Activated CD4-positive, alpha-beta T cell treated with anti-CD3 and anti-CD28 coated beads for 36 hours (primary cell): Measurements from ENCODE around the gene MRPL17. TPM values are rescaled to one million over a fixed set of nuclear protein-coding genes. Genes with fewer than 3 reads are reported as not detected.
"Not testable (repeated sequence)": the region's sequence is repeated elsewhere in the genome, so short reads cannot be mapped to it uniquely, and the experiment has no call there.

Experiments
- ATAC-seq: fragments of 200-7000 bp; cut with Tn5 transposase; one replicate; pipeline ENCODE4 v1.10.0; 2021; ENCODE audit warnings: mild to moderate bottlenecking, moderate library complexity
- CTCF ChIA-PET: fragments of 350-600 bp; sonication (Branson Sonifier 250); formaldehyde crosslinking; loops from one replicate; lab custom pipeline; 2021; ENCODE audit warnings: antibody characterized with exemption; lab: Charles Lee
- POLR2A ChIA-PET: fragments of 350-600 bp; sonication (Branson Sonifier 250); formaldehyde crosslinking; loops from one replicate; lab custom pipeline; 2021; ENCODE audit warnings: antibody characterized with exemption, inconsistent platforms; lab: Charles Lee
- DNase-seq: peaks from one replicate; pipeline ENCODE4 v3.0.0-alpha.2; 2020
- H3K27ac Mint-ChIP-seq: one replicate; pipeline ENCODE4 v1.8.0; 2021; ENCODE audit warnings: mixed read lengths
- H3K27me3 Mint-ChIP-seq: one replicate; pipeline ENCODE4 v1.8.0; 2021; ENCODE audit warnings: mixed read lengths
- H3K36me3 Mint-ChIP-seq: one replicate; pipeline ENCODE4 v1.8.0; 2021; ENCODE audit warnings: low read depth, mixed read lengths
- H3K4me1 Mint-ChIP-seq: one replicate; pipeline ENCODE4 v1.8.0; 2021; ENCODE audit warnings: mixed read lengths
- H3K4me3 Mint-ChIP-seq: one replicate; pipeline ENCODE4 v1.8.0; 2021; ENCODE audit warnings: mild to moderate bottlenecking, moderate library complexity, mixed read lengths
- H3K9me3 Mint-ChIP-seq: one replicate; pipeline ENCODE4 v1.8.0; 2021; ENCODE audit warnings: low read depth, mixed read lengths
- intact Hi-C, 2 experiments: fragments of 100-400 bp; cut with DNase I in 1 of 2; cut with micrococcal nuclease in 1 of 2; formaldehyde crosslinking; loops; one replicate each; pipeline versions ENCODE4 v1.14.2 to v1.15.1; 2022 to 2024; cut with DNase I, micrococcal nuclease
- total RNA-seq, 2 experiments: library from RNA; stranded (reverse); gene quantifications; one replicate each; pipeline ENCODE4 v1.2.3, GENCODE V29; 2021

MRPL17 gene
- 100 to 1,000 TPM; 118 to 156 TPM for total RNA-seq

DNA sequence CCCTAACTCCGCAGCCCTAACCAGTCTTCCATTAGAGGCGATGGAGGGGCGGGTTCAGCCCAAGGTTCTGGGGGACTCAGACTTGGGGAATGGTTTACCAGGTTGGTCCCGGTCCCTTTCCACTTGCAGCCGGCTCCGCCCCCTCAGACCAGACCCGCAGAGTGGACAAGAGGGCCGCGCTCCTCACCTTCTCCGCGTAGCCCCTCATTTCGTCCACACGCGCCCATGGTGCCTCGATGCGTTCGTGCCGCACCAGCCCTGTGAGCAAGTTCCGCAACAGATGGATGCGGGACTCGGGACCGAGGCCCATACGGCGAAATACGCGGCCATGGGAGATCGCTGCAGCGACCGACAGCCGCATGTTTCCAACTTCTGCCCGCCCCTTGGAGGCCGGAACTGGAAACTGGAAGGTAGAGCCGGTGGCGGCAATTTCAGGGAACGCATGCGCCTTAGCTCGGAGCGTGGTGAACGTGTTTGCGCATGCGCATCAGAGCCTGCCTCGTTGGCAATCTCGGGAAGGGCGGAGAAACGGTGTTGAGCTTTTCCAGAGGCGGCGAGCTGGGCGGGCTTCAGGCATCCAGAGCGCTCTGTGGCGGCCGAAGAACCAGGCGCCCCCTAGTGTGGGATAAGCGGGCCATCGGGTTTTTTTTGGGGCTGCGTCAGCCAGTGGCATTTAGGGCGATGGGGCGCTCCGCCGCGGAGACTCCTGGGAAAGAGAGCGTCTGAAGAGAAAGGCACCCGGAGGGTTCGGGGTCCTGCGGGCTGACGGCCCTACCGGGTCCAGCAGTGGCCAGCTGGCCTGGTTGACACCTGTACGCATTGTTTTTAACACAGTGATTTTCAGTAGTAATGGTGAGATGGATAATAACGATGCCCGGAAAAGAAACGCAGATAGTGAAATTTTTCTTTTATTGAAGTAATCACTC, at the start of gene MRPL17:
MRPL17 (minus strand) TSS at position 405 of the 926 bp plus-strand sequence; CDS start at position 361, 44 bp downstream.
- Mint-ChIP-seq H3K4me1 (peaks cover 29% of the 10 kb centered on the region), H3K27me3 (no peaks in the 10 kb centered on the region), H3K36me3 (peaks cover 43% of the 10 kb centered on the region), H3K27ac (peak within 1 kb of the TSS; percentile 100), H3K9me3 (no peaks in the 10 kb centered on the region), H3K4me3 (peak within 1 kb of the TSS; percentile 97)
- ChIA-PET CTCF (interaction anchor here (0.6 to 3.1 kb wide), 37 partner anchors 8 to 1303 kb away, joined by 3 to 19 read pairs (median 4); partner anchors contain the start of genes ARFIP2, EIF3F, ILK and TAF10), POLR2A (interaction anchor here (0.6 to 1.0 kb wide), 5 partner anchors 63 to 212 kb away, joined by 3 to 4 read pairs (median 3); partner anchors contain the start of gene TPP1)
- intact Hi-C loops: loop anchor here (1.0 to 10.0 kb wide), 10 partner anchors 11 to 449 kb away; partner anchors contain the start of genes ARFIP2 (in 2 of the 2), ILK (in 2 of the 2), RRP8 (in 2 of the 2) and SMPD1 (in 2 of the 2)
- DNase-seq: peak; percentile 99
- peak; percentile 96 for ATAC-seq

DNA sequence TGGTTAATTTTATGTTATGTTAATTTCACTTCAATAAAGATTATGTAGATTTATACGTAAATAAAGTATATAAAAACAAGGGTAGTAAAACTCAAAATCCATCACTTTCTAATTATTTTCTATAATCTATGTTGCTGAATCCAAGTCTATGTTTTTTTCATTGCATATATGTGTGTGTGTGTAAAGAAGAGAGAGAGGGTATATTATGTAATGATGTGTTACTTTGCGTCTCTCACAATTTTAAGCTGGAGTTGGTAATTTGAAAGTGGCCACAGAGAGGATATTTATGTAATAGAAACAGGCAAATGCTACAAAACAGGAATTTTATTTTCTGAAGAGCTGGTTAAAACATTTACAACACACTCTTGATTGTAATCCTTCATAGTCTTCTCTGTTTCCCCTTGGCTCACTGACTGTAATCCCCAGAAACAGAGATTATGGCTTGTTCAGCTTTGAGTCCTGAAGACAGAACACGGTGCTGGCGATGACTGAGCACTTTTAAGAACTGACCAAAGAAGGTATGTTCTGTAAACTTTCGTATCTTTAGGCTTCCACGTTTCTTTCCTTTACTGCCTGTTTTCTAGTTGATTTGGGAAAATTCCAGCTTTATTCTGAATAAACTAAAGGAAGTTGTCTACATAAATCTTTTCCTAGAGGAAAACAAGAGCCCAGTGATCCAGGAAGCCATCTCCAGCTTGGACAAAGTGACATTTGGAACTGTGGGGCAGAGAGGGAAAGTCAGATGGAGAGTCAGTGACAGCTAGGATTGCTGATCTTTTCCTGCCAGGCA, 45.0 kb upstream of the MRPL17 start:
- Mint-ChIP-seq H3K27ac (peak overlapping the region; percentile 75), H3K27me3 (no peaks in the 10 kb centered on the region), H3K4me3 (no peak overlapping the region), H3K4me1 (peaks cover 67% of the 10 kb centered on the region), H3K9me3 (peaks cover 23% of the 10 kb centered on the region), H3K36me3 (peaks cover 68% of the 10 kb centered on the region)
- no peak for DNase-seq
- intact Hi-C loops: no loop called here
- ATAC-seq: no peak
- CTCF ChIA-PET: interaction anchor here (0.5 to 3.5 kb wide), 11 partner anchors 9 to 128 kb away, joined by 3 to 20 read pairs (median 6); no protein-coding TSS in a partner anchor
- POLR2A ChIA-PET: interaction anchor here (0.6 kb wide), 1 partner anchor 217 kb away, joined by 3 read pairs; no protein-coding TSS in a partner anchor

DNA sequence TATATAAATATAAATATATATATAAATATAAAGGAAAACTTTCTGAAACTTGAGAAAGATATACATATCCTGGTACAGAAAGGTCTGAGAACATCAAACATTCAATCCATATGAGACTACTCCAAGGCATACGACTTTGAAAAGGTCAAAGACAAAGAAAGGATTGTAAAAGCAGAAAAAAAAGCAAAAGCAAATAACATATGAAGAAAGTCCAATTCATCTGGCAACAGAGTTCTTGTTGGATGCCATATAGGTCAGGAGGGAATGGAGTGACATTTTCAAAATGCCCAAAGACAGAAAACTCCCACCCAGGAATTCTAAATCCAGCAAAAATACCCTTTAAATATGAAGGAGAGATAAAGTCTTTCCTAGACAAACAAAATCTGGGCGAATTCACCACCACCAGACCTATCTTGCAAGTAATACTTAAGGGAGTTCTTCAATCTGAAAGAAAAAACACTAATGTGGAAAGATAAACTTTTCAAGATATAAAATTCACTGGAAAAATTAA, 42.3 kb upstream of the MRPL17 start:
- POLR2A ChIA-PET: no interaction called here
- Mint-ChIP-seq H3K4me3 (no peak overlapping the region), H3K36me3 (peaks cover 76% of the 10 kb centered on the region), H3K9me3 (peaks cover 34% of the 10 kb centered on the region), H3K4me1 (peaks cover 75% of the 10 kb centered on the region), H3K27ac (no peak overlapping the region), H3K27me3 (no peaks in the 10 kb centered on the region)
- no peak for ATAC-seq
- intact Hi-C loops: no loop called here
- no peak for DNase-seq
- CTCF ChIA-PET: interaction anchor here (0.6 to 9.2 kb wide), 3 partner anchors 11 to 193 kb away, joined by 3 to 57 read pairs (median 3); no protein-coding TSS in a partner anchor

DNA sequence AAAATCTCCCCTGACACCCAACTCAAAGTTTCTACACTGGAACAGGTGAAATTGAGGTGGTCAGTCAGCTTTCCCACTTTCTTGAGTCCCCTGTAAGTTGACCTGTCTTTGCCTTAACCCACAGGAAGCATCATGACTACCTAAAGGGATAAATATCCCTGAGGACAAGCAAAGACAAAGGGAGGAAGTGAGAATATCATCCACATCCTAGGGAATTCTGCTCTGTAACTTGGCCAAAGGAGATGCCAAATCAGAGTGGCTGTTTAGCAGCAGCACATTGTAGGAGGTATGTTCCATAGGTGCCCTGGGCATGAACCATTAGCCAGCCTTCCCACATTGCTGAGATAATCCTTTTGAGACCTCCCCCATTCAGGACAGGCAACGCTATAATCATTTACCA, 40.9 kb upstream of the MRPL17 start:
- DNase-seq: no peak
- Mint-ChIP-seq H3K36me3 (peaks cover 83% of the 10 kb centered on the region), H3K4me3 (no peak overlapping the region), H3K9me3 (peaks cover 40% of the 10 kb centered on the region), H3K27ac (no peak overlapping the region), H3K27me3 (no peaks in the 10 kb centered on the region), H3K4me1 (peaks cover 77% of the 10 kb centered on the region)
- intact Hi-C loops: no loop called here
- no peak for ATAC-seq
- POLR2A ChIA-PET: no interaction called here
- CTCF ChIA-PET: interaction anchor here (0.9 to 9.2 kb wide), 4 partner anchors 13 to 31 kb away, joined by 3 to 57 read pairs (median 5); no protein-coding TSS in a partner anchor

- no peak for DNase-seq
- H3K27ac Mint-ChIP-seq: peak overlapping the region; percentile 63
- ChIA-PET CTCF (interaction anchor here (0.8 to 9.2 kb wide), 4 partner anchors 15 to 960 kb away, joined by 4 to 57 read pairs (median 14); no protein-coding TSS in a partner anchor), POLR2A (interaction anchor here (0.6 kb wide), 2 partner anchors 21 to 37 kb away, joined by 3 to 4 read pairs; no protein-coding TSS in a partner anchor)
- H3K4me3 Mint-ChIP-seq: no peak overlapping the region
- peaks cover 40% of the 10 kb centered on the region for H3K9me3 Mint-ChIP-seq
- no peak for ATAC-seq
- H3K36me3 Mint-ChIP-seq: peaks cover 70% of the 10 kb centered on the region
- no peaks in the 10 kb centered on the region for H3K27me3 Mint-ChIP-seq
- intact Hi-C loops: no loop called here
- peaks cover 60% of the 10 kb centered on the region for H3K4me1 Mint-ChIP-seq
Observed at GRCh38 chr11:6721343-6721742, 38.2 kb upstream of the MRPL17 start.

GRCh38 chr11:6719576-6719975, 36.4 kb upstream of the MRPL17 start:
- ChIA-PET POLR2A (interaction anchor here (0.5 kb wide), 1 partner anchor 35 kb away, joined by 3 read pairs; no protein-coding TSS in a partner anchor), CTCF (interaction anchor here (1.3 to 9.2 kb wide), 5 partner anchors 9 to 36 kb away, joined by 3 to 57 read pairs (median 16); no protein-coding TSS in a partner anchor)
- no peak overlapping the region for H3K4me3 Mint-ChIP-seq
- H3K9me3 Mint-ChIP-seq: peaks cover 34% of the 10 kb centered on the region
- no peak for DNase-seq
- H3K4me1 Mint-ChIP-seq: peaks cover 46% of the 10 kb centered on the region
- H3K36me3 Mint-ChIP-seq: peaks cover 59% of the 10 kb centered on the region
- no peaks in the 10 kb centered on the region for H3K27me3 Mint-ChIP-seq
- intact Hi-C loops: no loop called here
- no peak overlapping the region for H3K27ac Mint-ChIP-seq
- ATAC-seq: no peak

- Mint-ChIP-seq H3K27ac (no peak overlapping the region), H3K4me3 (no peak overlapping the region), H3K9me3 (peaks cover 22% of the 10 kb centered on the region), H3K4me1 (peaks cover 31% of the 10 kb centered on the region), H3K36me3 (peaks cover 41% of the 10 kb centered on the region), H3K27me3 (no peaks in the 10 kb centered on the region)
- ChIA-PET CTCF (interaction anchor here (0.8 to 9.2 kb wide), 4 partner anchors 12 to 38 kb away, joined by 3 to 57 read pairs (median 6); no protein-coding TSS in a partner anchor), POLR2A (no interaction called here)
- ATAC-seq (no peak), DNase-seq (no peak)
- intact Hi-C loops: no loop called here
Observed at GRCh38 chr11:6717426-6717825, 34.3 kb upstream of the MRPL17 start.

DNA sequence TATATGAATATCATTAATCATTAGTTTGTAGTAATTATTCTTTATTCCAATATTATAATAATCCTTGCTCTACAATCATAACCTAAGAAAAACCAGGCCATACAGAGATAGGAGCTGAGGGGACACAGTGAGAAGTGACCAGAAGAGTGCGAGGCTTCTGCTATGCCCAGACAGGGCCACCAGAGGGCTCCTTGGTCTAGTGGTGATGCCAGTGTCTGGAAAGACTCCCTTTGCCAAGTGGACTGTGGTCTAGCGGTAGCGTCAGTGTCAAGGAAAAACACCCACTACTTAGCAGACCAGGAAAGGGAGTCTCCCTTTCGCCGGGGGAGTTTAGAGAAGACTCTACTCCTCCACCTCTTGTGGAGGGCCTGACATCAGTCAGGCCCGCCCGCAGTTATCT, 28.4 kb upstream of the MRPL17 start:
- H3K4me3 Mint-ChIP-seq, ATAC-seq, H3K27me3 Mint-ChIP-seq, POLR2A ChIA-PET, H3K9me3 Mint-ChIP-seq, H3K4me1 Mint-ChIP-seq, H3K27ac Mint-ChIP-seq, H3K36me3 Mint-ChIP-seq: not testable (repeated sequence)
- intact Hi-C loops: loop anchor here (1.0 kb wide), 1 partner anchor 46 kb away; no protein-coding TSS in a partner anchor
- CTCF ChIA-PET: interaction anchor here (1.0 to 1.4 kb wide), 4 partner anchors 34 to 46 kb away, joined by 3 to 5 read pairs (median 4); no protein-coding TSS in a partner anchor
- DNase-seq: peak; percentile 68

- CTCF ChIA-PET: interaction anchor here (0.6 to 2.8 kb wide), 3 partner anchors 47 to 455 kb away, joined by 3 to 11 read pairs (median 5); no protein-coding TSS in a partner anchor
- intact Hi-C loops: no loop called here
- POLR2A ChIA-PET: no interaction called here
- no peaks in the 10 kb centered on the region for H3K36me3 Mint-ChIP-seq
- peak overlapping the region; percentile 48 for H3K27ac Mint-ChIP-seq
- ATAC-seq (no peak), DNase-seq (no peak)
- peaks cover 18% of the 10 kb centered on the region for H3K4me1 Mint-ChIP-seq
- no peaks in the 10 kb centered on the region for H3K27me3 Mint-ChIP-seq
- no peak overlapping the region for H3K4me3 Mint-ChIP-seq
- H3K9me3 Mint-ChIP-seq: no peaks in the 10 kb centered on the region
Observed at GRCh38 chr11:6708876-6709275, 25.7 kb upstream of the MRPL17 start.

- no peaks in the 10 kb centered on the region for H3K27me3 Mint-ChIP-seq
- H3K4me1 Mint-ChIP-seq: peaks cover 18% of the 10 kb centered on the region
- no peaks in the 10 kb centered on the region for H3K9me3 Mint-ChIP-seq
- ATAC-seq (peak; percentile 75), DNase-seq (peak; percentile 59)
- H3K4me3 Mint-ChIP-seq: no peak overlapping the region
- no peaks in the 10 kb centered on the region for H3K36me3 Mint-ChIP-seq
- intact Hi-C loops: loop anchor here (1.0 to 2.0 kb wide), 3 partner anchors 175 to 327 kb away; no protein-coding TSS in a partner anchor
- peak overlapping the region; percentile 23 for H3K27ac Mint-ChIP-seq
- CTCF ChIA-PET: interaction anchor here (0.6 to 3.4 kb wide), 37 partner anchors 10 to 455 kb away, joined by 3 to 37 read pairs (median 4); partner anchors contain the start of genes HPX, ILK, MRPL17 and TPP1
- POLR2A ChIA-PET: no interaction called here
Observed at GRCh38 chr11:6705905-6706535, 22.9 kb upstream of the MRPL17 start.
